H9 (cell line): ENCODE measurements around the gene RAI1. TPM values are rescaled to one million over a fixed set of nuclear protein-coding genes. Genes with fewer than 3 reads are reported as not detected.

Experiments
- DNase-seq: peaks from one replicate; pipeline ENCODE4 v3.0.0-alpha.2; 2017
- H2AFZ ChIP-seq: one replicate; pipeline ENCODE4 v1.6.1; 2013; ENCODE audit warnings: mild to moderate bottlenecking, low read length, control low read depth, moderate library complexity
- H2AK5ac ChIP-seq: 2 replicates; pipeline ENCODE4 v1.6.1; 2013; ENCODE audit warnings: low read length, control low read depth, mixed read lengths; ENCODE audit not compliant: insufficient read length
- H2BK120ac ChIP-seq: one replicate; pipeline ENCODE4 v1.6.1; 2013; ENCODE audit warnings: low read depth, mild to moderate bottlenecking, low read length, control low read depth, inconsistent platforms; ENCODE audit not compliant: poor library complexity, severe bottlenecking
- H2BK12ac ChIP-seq: 2 replicates; pipeline ENCODE4 v1.6.1; 2013; ENCODE audit warnings: low read length, control low read depth, mixed read lengths, low read depth; ENCODE audit not compliant: insufficient read length
- H2BK15ac ChIP-seq: 2 replicates; pipeline ENCODE4 v1.6.1; 2013; ENCODE audit warnings: low read depth, low read length, control low read depth
- H2BK20ac ChIP-seq: one replicate; pipeline ENCODE4 v1.6.1; 2013; ENCODE audit warnings: low read depth, mild to moderate bottlenecking, low read length, control low read depth, inconsistent platforms; ENCODE audit not compliant: poor library complexity, severe bottlenecking
- H2BK5ac ChIP-seq: 2 replicates; pipeline ENCODE4 v1.6.1; 2013; ENCODE audit warnings: low read length, control low read depth, mixed read lengths; ENCODE audit not compliant: insufficient read length
- H3K14ac ChIP-seq: 2 replicates; pipeline ENCODE4 v1.6.1; 2013; ENCODE audit warnings: low read length, control low read depth; ENCODE audit not compliant: insufficient read depth
- H3K18ac ChIP-seq: 2 replicates; pipeline ENCODE4 v1.6.1; 2013; ENCODE audit warnings: low read depth, mild to moderate bottlenecking, mixed read lengths, low read length, control low read depth; ENCODE audit not compliant: insufficient read length
- H3K23ac ChIP-seq: 2 replicates; pipeline ENCODE4 v1.6.1; 2013; ENCODE audit warnings: low read length, control low read depth, mixed read lengths, low read depth; ENCODE audit not compliant: insufficient read length
- H3K23me2 ChIP-seq: 2 replicates; pipeline ENCODE4 v1.6.1; 2013; ENCODE audit warnings: low read depth, mild to moderate bottlenecking, mixed read lengths, low read length, control low read depth; ENCODE audit not compliant: insufficient read length, poor library complexity, severe bottlenecking
- H3K27ac ChIP-seq: 2 replicates; pipeline ENCODE4 v1.5.1; 2013; ENCODE audit warnings: low read length, control low read depth, mixed read lengths, low read depth; ENCODE audit not compliant: insufficient read length
- H3K27me3 ChIP-seq: 2 replicates; pipeline ENCODE4 v1.6.1; 2013; ENCODE audit warnings: low read length, control low read depth, inconsistent platforms; ENCODE audit not compliant: insufficient read depth
- H3K4ac ChIP-seq: 2 replicates; pipeline ENCODE4 v1.6.1; 2013; ENCODE audit warnings: low read depth, mild to moderate bottlenecking, control low read depth, inconsistent platforms, low read length, moderate library complexity
- H3K4me1 ChIP-seq: 2 replicates; pipeline ENCODE4 v1.6.1; 2013; ENCODE audit warnings: low read length, control low read depth, inconsistent platforms; ENCODE audit not compliant: insufficient read depth
- H3K4me2 ChIP-seq: 2 replicates; pipeline ENCODE4 v1.6.1; 2013; ENCODE audit warnings: low read length, control low read depth, mixed read lengths; ENCODE audit not compliant: insufficient read length, insufficient read depth
- H3K56ac ChIP-seq: 2 replicates; pipeline ENCODE4 v1.6.1; 2013; ENCODE audit warnings: low read depth, mild to moderate bottlenecking, mixed read lengths, low read length, control low read depth; ENCODE audit not compliant: insufficient read length
- H3K79me1 ChIP-seq: 2 replicates; pipeline ENCODE4 v1.6.1; 2013; ENCODE audit warnings: low read depth, mild to moderate bottlenecking, moderate library complexity, low read length, control low read depth, inconsistent platforms; ENCODE audit not compliant: insufficient read depth, poor library complexity, severe bottlenecking
- H3K79me2 ChIP-seq: 2 replicates; pipeline ENCODE4 v1.6.1; 2013; ENCODE audit warnings: low read length, control low read depth, inconsistent platforms; ENCODE audit not compliant: insufficient read depth
- H3K9ac ChIP-seq: 2 replicates; pipeline ENCODE4 v1.6.1; 2013; ENCODE audit warnings: low read length, control low read depth, mixed read lengths; ENCODE audit not compliant: insufficient read length; ENCODE audit errors: extremely low read depth
- H3K9me3 ChIP-seq: one replicate; pipeline ENCODE4 v1.6.1; 2013; ENCODE audit warnings: low read depth, low read length, inconsistent platforms; ENCODE audit not compliant: control insufficient read depth
- H3T11ph ChIP-seq: one replicate; pipeline ENCODE4 v1.6.1; 2013; ENCODE audit warnings: mild to moderate bottlenecking, low read length, control low read depth, inconsistent platforms
- H4K20me1 ChIP-seq: one replicate; pipeline ENCODE4 v1.6.1; 2013; ENCODE audit not compliant: control insufficient read depth, insufficient read length, insufficient read depth
- H4K5ac ChIP-seq: 2 replicates; pipeline ENCODE4 v1.6.1; 2013; ENCODE audit warnings: low read depth, mild to moderate bottlenecking, mixed read lengths, low read length, control low read depth; ENCODE audit not compliant: insufficient read length
- H4K8ac ChIP-seq: replicated peaks from 2 replicates; pipeline ENCODE4 v1.6.1; 2013; ENCODE audit warnings: low read length, control low read depth, mixed read lengths, low read depth; ENCODE audit not compliant: insufficient read length
- H4K91ac ChIP-seq: 2 replicates; pipeline ENCODE4 v1.6.1; 2013; ENCODE audit warnings: low read depth, mild to moderate bottlenecking, moderate library complexity, mixed read lengths, low read length, control low read depth; ENCODE audit not compliant: insufficient read length
- H3K27ac Mint-ChIP-seq, 3 experiments: 2 replicates in 2 of 3; 3 replicates in 1 of 3; pipeline ENCODE4 v1.8.0; 2020 to 2021; ENCODE audit warnings: mixed read lengths in 3 of 3, mild to moderate bottlenecking in 1 of 3, moderate library complexity in 1 of 3
- H3K27me3 Mint-ChIP-seq: 2 replicates; pipeline ENCODE4 v1.8.0; 2021; ENCODE audit warnings: low read depth, mild to moderate bottlenecking, moderate library complexity, mixed read lengths
- H3K36me3 Mint-ChIP-seq, 3 experiments: 2 replicates in 2 of 3; 3 replicates in 1 of 3; pipeline ENCODE4 v1.8.0; 2020 to 2021; ENCODE audit warnings: low read depth in 3 of 3, mixed read lengths in 3 of 3; ENCODE audit not compliant: insufficient read depth in 1 of 3
- H3K4me1 Mint-ChIP-seq, 2 experiments: 2 replicates each; pipeline ENCODE4 v1.8.0; 2020; ENCODE audit warnings: mixed read lengths in 2 of 2
- H3K4me3 Mint-ChIP-seq, 2 experiments: 2 replicates in 1 of 2; 3 replicates in 1 of 2; pipeline ENCODE4 v1.8.0; 2020 to 2021; ENCODE audit warnings: mild to moderate bottlenecking in 2 of 2, mixed read lengths in 2 of 2, moderate library complexity in 1 of 2
- H3K9me3 Mint-ChIP-seq, 2 experiments: 2 replicates in 1 of 2; 3 replicates in 1 of 2; pipeline ENCODE4 v1.8.0; 2020; ENCODE audit warnings: mild to moderate bottlenecking in 2 of 2, mixed read lengths in 2 of 2, moderate library complexity in 1 of 2
- CTCF ChIP-seq: fragments of 200-600 bp; sonication (generic); conservative IDR thresholded peaks from 3 replicates; pipeline ENCODE4 v1.8.0; 2021; ENCODE audit warnings: antibody characterized with exemption, mild to moderate bottlenecking
- WGBS: extraction: QIAGEN DNeasy Blood & Tissue Kit; methylation state at CpG from one replicate; pipeline ENCODE4 v1.1.7; 2013; ENCODE audit warnings: missing lambda C conversion rate, low lambda C conversion rate, mixed read lengths; ENCODE audit not compliant: insufficient read length; ENCODE audit errors: extremely low coverage; 5-methylcytosine and 5-hydroxymethylcytosine counted together
- total RNA-seq: library from RNA; stranded (reverse); gene quantifications from 2 replicates; pipeline ENCODE4 v1.2.1, GENCODE V29; 2021

RAI1 gene
- total RNA-seq, 1 experiment from 2014 or later: 1.5 TPM

GRCh38 chr17:17820046-17820445, 138.8 kb downstream of the RAI1 start:
- Histone ChIP-seq H3T11ph (no peak overlapping the region), H4K8ac (no peak overlapping the region), H2BK5ac (no peak overlapping the region), H3K79me1 (peaks cover 13% of the 10 kb centered on the region), H2BK20ac (no peak overlapping the region), H3K14ac (no peak overlapping the region), H3K27ac (no peak overlapping the region), H3K4ac (no peak overlapping the region), H3K56ac (no peak overlapping the region), H4K5ac (no peak overlapping the region), H2BK12ac (no peak overlapping the region), H3K18ac (no peak overlapping the region), H2AFZ (no peak overlapping the region), H2AK5ac (no peak overlapping the region), H3K4me1 (peaks cover 10% of the 10 kb centered on the region), H3K9me3 (no peaks in the 10 kb centered on the region), H3K23ac (no peak overlapping the region), H4K20me1 (peaks cover 2% of the 10 kb centered on the region), H3K79me2 (peaks cover 6% of the 10 kb centered on the region; the same call in 1 of the 2 replicates), H2BK15ac (no peak overlapping the region), H3K4me2 (no peak overlapping the region), H3K9ac (no peak overlapping the region), H3K27me3 (no peaks in the 10 kb centered on the region), H3K23me2 (peaks cover 9% of the 10 kb centered on the region), H4K91ac (no peak overlapping the region), H2BK120ac (no peak overlapping the region)
- H3K27ac Mint-ChIP-seq: peak overlapping the region in 2 of 3 experiments; percentile 62 to 84; a peak in 2 of 7 replicates
- no peaks in the 10 kb centered on the region for H3K9me3 Mint-ChIP-seq
- peaks cover 34 to 60% of the 10 kb centered on the region in 2 experiments for H3K4me1 Mint-ChIP-seq
- TF ChIP-seq CTCF: no peak
- DNase-seq: no peak
- no peaks in the 10 kb centered on the region for H3K27me3 Mint-ChIP-seq
- H3K36me3 Mint-ChIP-seq: peaks cover 25 to 56% (median 49%) of the 10 kb centered on the region in 3 experiments
- H3K4me3 Mint-ChIP-seq: no peak overlapping the region
- WGBS: no CpG with 5 or more reads among the region's 10 CpGs
